Immature natural killer cell (primary cell): ENCODE measurements around the gene BRSK2. TPM values are rescaled to one million over a fixed set of nuclear protein-coding genes. Genes with fewer than 3 reads are reported as not detected.

Source experiments
- DNase-seq, 3 donors: peaks; one replicate each; pipeline ENCODE4 v3.0.0; 2022; ENCODE audit warnings: mixed read lengths in 1 of 3
- H3K27ac Mint-ChIP-seq, 6 donors: one replicate each; pipeline ENCODE4 v1.8.0; 2020; ENCODE audit warnings: mixed read lengths in 6 of 6, mild to moderate bottlenecking in 5 of 6, inconsistent platforms in 4 of 6, moderate library complexity in 3 of 6
- H3K27me3 Mint-ChIP-seq, 3 donors: one replicate each; pipeline ENCODE4 v1.8.0; 2020 to 2021; ENCODE audit warnings: low read depth in 3 of 3, mild to moderate bottlenecking in 3 of 3, mixed read lengths in 3 of 3, moderate library complexity in 3 of 3, inconsistent platforms in 1 of 3
- H3K36me3 Mint-ChIP-seq, 3 donors: one replicate each; pipeline ENCODE4 v1.8.0; 2020; ENCODE audit warnings: mixed read lengths in 3 of 3, inconsistent platforms in 2 of 3, mild to moderate bottlenecking in 2 of 3
- H3K4me1 Mint-ChIP-seq, 2 donors: one replicate each; pipeline ENCODE4 v1.8.0; 2020; ENCODE audit warnings: inconsistent platforms in 2 of 2, mild to moderate bottlenecking in 2 of 2, mixed read lengths in 2 of 2, moderate library complexity in 1 of 2
- H3K4me3 Mint-ChIP-seq, 5 donors: one replicate each; pipeline ENCODE4 v1.8.0; 2020; ENCODE audit warnings: mild to moderate bottlenecking in 5 of 5, mixed read lengths in 5 of 5, inconsistent platforms in 3 of 5, moderate library complexity in 3 of 5
- H3K9me3 Mint-ChIP-seq, 6 donors: one replicate each; pipeline ENCODE4 v1.8.0; 2020; ENCODE audit warnings: mild to moderate bottlenecking in 6 of 6, mixed read lengths in 6 of 6, inconsistent platforms in 4 of 6, moderate library complexity in 3 of 6
- polyA plus RNA-seq, 3 donors: library from polyadenylated mRNA; unstranded; fragments of 300-500 nt; fragmentation: Illumina TruSeq; gene quantifications; one replicate each; pipeline ENCODE4 v1.2.3, GENCODE V29; 2021

Gene BRSK2
- polyA plus RNA-seq, 3 donors from 2014 or later: 0.12 TPM; not detected in 2

- Mint-ChIP-seq H3K4me3 (no peak overlapping the region), H3K36me3 (no peaks in the 10 kb centered on the region), H3K27ac (peak overlapping the region in 1 of 6 donors; percentile 28), H3K9me3 (no peaks in the 10 kb centered on the region), H3K27me3 (peaks cover 0 to 5% (median 0%) of the 10 kb centered on the region in 3 donors), H3K4me1 (no peaks in the 10 kb centered on the region)
- no peak for DNase-seq
These were observed 13.8 kb upstream of the BRSK2 start for GRCh38 chr11:1375955-1376258.

- no peaks in the 10 kb centered on the region for H3K4me1 Mint-ChIP-seq
- H3K36me3 Mint-ChIP-seq: no peaks in the 10 kb centered on the region
- DNase-seq: no peak
- no peaks in the 10 kb centered on the region for H3K9me3 Mint-ChIP-seq
- H3K27me3 Mint-ChIP-seq: peaks cover 0 to 7% (median 2%) of the 10 kb centered on the region in 3 donors
- no peak overlapping the region for H3K4me3 Mint-ChIP-seq
- no peak overlapping the region for H3K27ac Mint-ChIP-seq
These were observed 12.4 kb upstream of the BRSK2 start for GRCh38 chr11:1377231-1377780.

GRCh38 chr11:1381793-1382425, 7.8 kb upstream of the BRSK2 start:
- no peak for DNase-seq
- Mint-ChIP-seq H3K4me3 (peak overlapping the region in 3 of 5 donors; percentile 38 to 84 (median 40)), H3K36me3 (no peaks in the 10 kb centered on the region), H3K4me1 (peaks cover 0 to 4% of the 10 kb centered on the region in 2 donors), H3K27me3 (peaks cover 2 to 10% (median 2%) of the 10 kb centered on the region in 3 donors), H3K9me3 (no peaks in the 10 kb centered on the region), H3K27ac (peak overlapping the region in 5 of 6 donors; percentile 49 to 92 (median 76))

GRCh38 chr11:1382429-1382828, 7.3 kb upstream of the BRSK2 start:
- DNase-seq: no peak
- Mint-ChIP-seq H3K27ac (peak overlapping the region in 5 of 6 donors; percentile 49 to 92 (median 76)), H3K4me1 (peaks cover 0 to 4% of the 10 kb centered on the region in 2 donors), H3K4me3 (peak overlapping the region; percentile 30 to 84 (median 52)), H3K36me3 (no peaks in the 10 kb centered on the region), H3K27me3 (peaks cover 2 to 12% (median 5%) of the 10 kb centered on the region in 3 donors), H3K9me3 (no peaks in the 10 kb centered on the region)

- DNase-seq: peak; percentile 75 to 77 (median 77)
- peak overlapping the region; percentile 69 to 92 (median 84) for H3K27ac Mint-ChIP-seq
- H3K27me3 Mint-ChIP-seq: peaks cover 2 to 12% (median 5%) of the 10 kb centered on the region in 3 donors
- H3K4me1 Mint-ChIP-seq: peaks cover 0 to 7% of the 10 kb centered on the region in 2 donors
- H3K36me3 Mint-ChIP-seq: no peaks in the 10 kb centered on the region
- peak overlapping the region; percentile 70 to 84 (median 81) for H3K4me3 Mint-ChIP-seq
- H3K9me3 Mint-ChIP-seq: no peaks in the 10 kb centered on the region
These were observed 6.7 kb upstream of the BRSK2 start for GRCh38 chr11:1382831-1383607.

GRCh38 chr11:1384199-1384970, 5.3 kb upstream of the BRSK2 start:
- H3K27ac Mint-ChIP-seq: peak overlapping the region in 3 of 6 donors; percentile 20 to 42 (median 28)
- peaks cover 0 to 10% of the 10 kb centered on the region in 2 donors for H3K4me1 Mint-ChIP-seq
- no peak for DNase-seq
- peak overlapping the region; percentile 13 to 81 (median 21) for H3K4me3 Mint-ChIP-seq
- no peaks in the 10 kb centered on the region for H3K9me3 Mint-ChIP-seq
- peaks cover 2 to 10% (median 5%) of the 10 kb centered on the region in 3 donors for H3K27me3 Mint-ChIP-seq
- H3K36me3 Mint-ChIP-seq: no peaks in the 10 kb centered on the region

- H3K36me3 Mint-ChIP-seq: no peaks in the 10 kb centered on the region
- no peak overlapping the region for H3K27ac Mint-ChIP-seq
- H3K27me3 Mint-ChIP-seq: peaks cover 9 to 17% (median 11%) of the 10 kb centered on the region in 3 donors
- no peak for DNase-seq
- H3K9me3 Mint-ChIP-seq: peaks cover 0 to 3% (median 0%) of the 10 kb centered on the region in 6 donors
- peaks cover 0 to 13% of the 10 kb centered on the region in 2 donors for H3K4me1 Mint-ChIP-seq
- H3K4me3 Mint-ChIP-seq: peak overlapping the region; percentile 11 to 57 (median 34)
These were observed 2.2 kb upstream of the BRSK2 start for GRCh38 chr11:1387521-1387920.

GRCh38 chr11:1387961-1388762, 1.6 kb upstream of the BRSK2 start:
- H3K4me1 Mint-ChIP-seq: peaks cover 0 to 13% of the 10 kb centered on the region in 2 donors
- H3K27ac Mint-ChIP-seq: no peak overlapping the region
- DNase-seq: no peak
- H3K9me3 Mint-ChIP-seq: peaks cover 0 to 3% (median 0%) of the 10 kb centered on the region in 6 donors
- H3K4me3 Mint-ChIP-seq: peak overlapping the region; percentile 15 to 57 (median 36)
- peaks cover 9 to 17% (median 11%) of the 10 kb centered on the region in 3 donors for H3K27me3 Mint-ChIP-seq
- no peaks in the 10 kb centered on the region for H3K36me3 Mint-ChIP-seq

GRCh38 chr11:1388763-1389102, 1.0 kb upstream of the BRSK2 start:
- Mint-ChIP-seq H3K36me3 (no peaks in the 10 kb centered on the region), H3K27me3 (peaks cover 9 to 17% (median 11%) of the 10 kb centered on the region in 3 donors), H3K4me1 (peaks cover 0 to 11% of the 10 kb centered on the region in 2 donors), H3K27ac (peak overlapping the region in 1 of 6 donors; percentile 40), H3K4me3 (peak overlapping the region in 4 of 5 donors; percentile 57 to 83 (median 66)), H3K9me3 (peaks cover 0 to 3% (median 0%) of the 10 kb centered on the region in 6 donors)
- DNase-seq: no peak

GRCh38 chr11:1389103-1389931, 417 bp upstream of the BRSK2 start:
- Mint-ChIP-seq H3K27me3 (peaks cover 9 to 17% (median 9%) of the 10 kb centered on the region in 3 donors), H3K36me3 (no peaks in the 10 kb centered on the region), H3K9me3 (peaks cover 0 to 3% (median 0%) of the 10 kb centered on the region in 6 donors), H3K4me1 (peaks cover 0 to 10% of the 10 kb centered on the region in 2 donors), H3K4me3 (peak overlapping the region; percentile 70 to 83 (median 80)), H3K27ac (peak overlapping the region in 2 of 6 donors; percentile 40)
- peak; percentile 94 to 96 (median 94) for DNase-seq

- H3K27ac Mint-ChIP-seq: no peak overlapping the region
- no peak for DNase-seq
- H3K9me3 Mint-ChIP-seq: peaks cover 0 to 3% (median 0%) of the 10 kb centered on the region in 6 donors
- H3K4me1 Mint-ChIP-seq: peaks cover 0 to 9% of the 10 kb centered on the region in 2 donors
- peaks cover 9 to 17% (median 9%) of the 10 kb centered on the region in 3 donors for H3K27me3 Mint-ChIP-seq
- H3K4me3 Mint-ChIP-seq: peak overlapping the region; percentile 18 to 56 (median 44)
- H3K36me3 Mint-ChIP-seq: no peaks in the 10 kb centered on the region
These were observed 933 bp downstream of the BRSK2 start for GRCh38 chr11:1390569-1391164.
